Spinal cord (tissue), 10 donors: ENCODE measurements around the gene SLC1A4. TPM values are rescaled to one million over a fixed set of nuclear protein-coding genes. Genes with fewer than 3 reads are reported as not detected.

Source experiments
- DNase-seq, 6 donors: peaks; one replicate each; pipeline versions ENCODE4 v3.0.0 to v3.0.0-alpha.2; 2013 to 2015; ENCODE audit warnings: low spot score in 6 of 6, low read depth in 4 of 6
- H3K27ac ChIP-seq: one replicate; pipeline ENCODE4 v1.5.1; 2013; ENCODE audit warnings: low read depth, low read length, control low read depth
- H3K27me3 ChIP-seq: one replicate; pipeline ENCODE4 v1.6.1; 2013; ENCODE audit warnings: low read length; ENCODE audit not compliant: control insufficient read depth, insufficient read depth
- H3K36me3 ChIP-seq: one replicate; pipeline ENCODE4 v1.6.1; 2013; ENCODE audit warnings: low read length; ENCODE audit not compliant: control insufficient read depth, insufficient read depth
- H3K4me1 ChIP-seq: one replicate; pipeline ENCODE4 v1.6.1; 2013; ENCODE audit warnings: low read length; ENCODE audit not compliant: control insufficient read depth, insufficient read depth
- H3K4me3 ChIP-seq: one replicate; pipeline ENCODE4 v1.5.1; 2013; ENCODE audit warnings: low read depth, low read length, control low read depth
- H3K9me3 ChIP-seq: one replicate; pipeline ENCODE4 v1.6.1; 2013; ENCODE audit warnings: low read length; ENCODE audit not compliant: control insufficient read depth, insufficient read depth
- WGBS: methylation state at CpG from one replicate; pipeline ENCODE4 v1.1.5; 2013; ENCODE audit warnings: missing lambda C conversion rate; ENCODE audit not compliant: insufficient coverage; 5-methylcytosine and 5-hydroxymethylcytosine counted together
- long read RNA-seq, 4 donors: transcript quantifications; one replicate each; lab custom pipeline, GENCODE V29; 2026
- polyA plus RNA-seq, 2 donors: library from polyadenylated mRNA; unstranded; fragments of 120-200 nt; gene quantifications; one replicate each; pipeline ENCODE4 v1.2.1, GENCODE V29; 2013; ENCODE audit not compliant: insufficient read length in 2 of 2
- total RNA-seq, 2 donors: library from RNA; depleted of rRNA in 1 of 2; stranded (reverse); fragments of 120-200 nt in 1 of 2; fragments of >200 nt in 1 of 2; gene quantifications; one replicate each; pipeline versions ENCODE4 v1.2.3 to v1.2.4, GENCODE V29; 2013 to 2014
- donor health status: healthy.

The SLC1A4 gene
- total RNA-seq (10 to 100 TPM; 35.3 to 42.1 TPM), polyA plus RNA-seq (10 to 100 TPM; 88.7 to 92.7 TPM)
- long read RNA-seq, donor 1, full-length matches to known transcripts: 27 of 309 reads
- long read RNA-seq, donor 1, partial matches to known transcripts: 277 of 309 reads
- long read RNA-seq, donor 1, other reads (novel, unspliced or antisense): 5 of 309 reads
- long read RNA-seq, donor 2, full-length matches to known transcripts: 17 of 23 reads
- long read RNA-seq, donor 2, partial matches to known transcripts: 6 of 23 reads
- long read RNA-seq, donor 2, other reads (novel, unspliced or antisense): 0 of 23 reads
- long read RNA-seq, donor 3, full-length matches to known transcripts: 8 of 15 reads
- long read RNA-seq, donor 3, partial matches to known transcripts: 7 of 15 reads
- long read RNA-seq, donor 3, other reads (novel, unspliced or antisense): 0 of 15 reads
- long read RNA-seq, donor 4, partial matches to known transcripts: 82 of 228 reads
- long read RNA-seq, donor 4, other reads (novel, unspliced or antisense): 146 of 228 reads

DNA sequence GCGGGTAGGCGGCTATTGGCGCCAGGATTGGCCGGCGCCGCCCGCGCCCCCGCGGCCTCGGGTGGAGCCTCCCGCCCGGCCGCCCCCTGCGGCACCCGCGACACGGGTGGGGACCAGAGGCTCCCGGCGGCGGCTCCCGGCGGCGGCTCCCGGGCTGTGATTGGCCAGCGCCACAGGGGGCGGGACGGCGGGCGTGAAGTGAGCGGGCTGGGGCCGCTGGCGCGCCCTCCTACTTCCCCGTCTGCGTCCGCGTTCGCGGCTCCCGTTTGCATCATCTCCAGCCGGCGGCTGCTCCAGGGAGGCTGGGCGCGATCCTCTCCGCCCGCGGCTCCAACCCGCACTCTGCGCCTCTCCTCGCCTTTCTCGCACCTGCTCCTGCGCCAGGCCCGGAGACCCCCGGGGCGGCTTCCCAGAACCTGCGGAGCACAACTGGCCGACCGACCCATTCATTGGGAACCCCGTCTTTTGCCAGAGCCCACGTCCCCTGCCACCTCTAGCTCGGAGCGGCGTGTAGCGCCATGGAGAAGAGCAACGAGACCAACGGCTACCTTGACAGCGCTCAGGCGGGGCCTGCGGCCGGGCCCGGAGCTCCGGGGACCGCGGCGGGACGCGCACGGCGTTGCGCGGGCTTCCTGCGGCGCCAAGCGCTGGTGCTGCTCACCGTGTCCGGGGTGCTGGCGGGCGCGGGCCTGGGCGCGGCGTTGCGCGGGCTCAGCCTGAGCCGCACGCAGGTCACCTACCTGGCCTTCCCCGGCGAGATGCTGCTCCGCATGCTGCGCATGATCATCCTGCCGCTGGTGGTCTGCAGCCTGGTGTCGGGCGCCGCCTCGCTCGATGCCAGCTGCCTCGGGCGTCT lies at the start of gene SLC1A4:
TSS of gene SLC1A4 (plus strand) at position 274 of the 856 bp plus-strand sequence. CDS start at position 519, 245 bp downstream.
- DNase-seq: peak; percentile 59 to 97 (median 84)
- Histone ChIP-seq H3K4me3 (peak within 1 kb of the TSS; percentile 90), H3K9me3 (no peaks in the 10 kb centered on the region), H3K4me1 (peaks cover 23% of the 10 kb centered on the region), H3K36me3 (peaks cover 3% of the 10 kb centered on the region), H3K27ac (peak within 1 kb of the TSS; percentile 95), H3K27me3 (no peaks in the 10 kb centered on the region)
- under 1% methylated on average over 109 of the region's 109 CpGs for WGBS

DNA sequence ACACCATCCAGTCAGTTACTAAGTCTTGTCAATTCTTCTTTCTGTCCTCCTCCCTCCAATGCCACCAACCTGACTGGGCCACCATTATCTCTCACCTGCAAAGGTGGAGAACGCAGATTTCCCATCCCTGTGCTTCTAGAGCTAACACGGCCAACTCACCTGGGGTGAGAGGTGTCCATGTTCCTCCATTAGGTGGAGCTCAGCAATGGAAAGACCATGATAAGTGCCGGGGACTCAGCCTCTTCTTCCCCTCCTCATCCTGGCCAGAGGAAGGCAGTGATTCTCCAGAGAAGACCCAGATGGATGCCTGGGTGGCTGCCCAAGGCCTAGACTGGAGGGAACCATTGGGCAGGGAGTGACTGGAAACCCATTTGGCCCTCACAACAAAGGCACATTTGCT lies 48.1 kb upstream of the SLC1A4 start:
- H3K27ac ChIP-seq: no peak overlapping the region
- no peaks in the 10 kb centered on the region for H3K36me3 ChIP-seq
- H3K27me3 ChIP-seq: peaks cover 2% of the 10 kb centered on the region
- no peaks in the 10 kb centered on the region for H3K9me3 ChIP-seq
- WGBS: 100% methylated on average over 2 of the region's 3 CpGs
- H3K4me1 ChIP-seq: peaks cover 22% of the 10 kb centered on the region
- H3K4me3 ChIP-seq: no peak overlapping the region
- DNase-seq: no peak

DNA sequence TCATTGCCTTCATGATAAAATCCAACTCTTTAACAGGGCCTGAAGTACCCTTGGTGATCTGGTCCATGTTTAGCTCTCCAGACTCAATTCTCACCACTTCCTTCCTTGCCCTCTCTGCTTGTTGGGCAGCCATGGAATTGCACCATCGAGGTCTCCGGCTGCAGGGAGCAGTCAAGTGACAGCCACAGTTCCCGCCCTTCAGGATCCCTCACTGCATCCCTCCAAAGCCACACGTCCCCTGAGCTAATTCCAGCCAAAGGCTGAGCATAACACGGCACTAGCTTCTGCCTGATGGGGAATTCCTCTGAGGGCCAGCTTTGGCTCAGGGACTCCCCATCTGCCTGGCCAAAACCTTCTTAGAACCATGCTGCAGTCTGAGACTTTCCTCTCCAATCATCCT lies 47.4 kb upstream of the SLC1A4 start:
- DNase-seq: no peak
- H3K27me3 ChIP-seq: peaks cover 2% of the 10 kb centered on the region
- 77% methylated on average over 5 of the region's 5 CpGs for WGBS
- no peaks in the 10 kb centered on the region for H3K9me3 ChIP-seq
- no peak overlapping the region for H3K4me3 ChIP-seq
- H3K27ac ChIP-seq: no peak overlapping the region
- H3K4me1 ChIP-seq: peaks cover 27% of the 10 kb centered on the region
- H3K36me3 ChIP-seq: no peaks in the 10 kb centered on the region

DNA sequence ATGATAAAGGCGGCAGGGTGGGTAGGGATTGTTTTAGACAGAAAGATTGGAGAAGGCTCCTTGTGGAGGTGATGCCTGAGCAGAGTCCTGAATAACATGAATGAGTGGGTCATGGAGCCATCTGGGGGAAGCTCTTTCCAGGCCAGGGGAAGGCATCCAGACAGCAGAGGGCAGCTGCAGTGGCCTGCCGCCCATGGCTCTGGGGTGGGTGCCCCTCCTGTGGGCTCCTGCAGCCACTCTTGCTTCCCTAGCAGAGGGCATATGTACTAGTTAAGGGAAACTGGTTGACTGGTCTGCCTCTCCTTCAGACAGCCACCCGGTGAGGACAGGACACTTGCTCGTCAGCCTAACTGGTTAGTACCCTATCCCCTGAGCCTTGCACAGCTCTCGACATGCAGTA lies 46.5 kb upstream of the SLC1A4 start:
- no peaks in the 10 kb centered on the region for H3K36me3 ChIP-seq
- H3K27me3 ChIP-seq: peaks cover 2% of the 10 kb centered on the region
- H3K27ac ChIP-seq: no peak overlapping the region
- 85% methylated on average over 5 of the region's 5 CpGs for WGBS
- H3K4me1 ChIP-seq: peaks cover 29% of the 10 kb centered on the region
- DNase-seq: no peak
- H3K4me3 ChIP-seq: no peak overlapping the region
- H3K9me3 ChIP-seq: no peaks in the 10 kb centered on the region

DNA sequence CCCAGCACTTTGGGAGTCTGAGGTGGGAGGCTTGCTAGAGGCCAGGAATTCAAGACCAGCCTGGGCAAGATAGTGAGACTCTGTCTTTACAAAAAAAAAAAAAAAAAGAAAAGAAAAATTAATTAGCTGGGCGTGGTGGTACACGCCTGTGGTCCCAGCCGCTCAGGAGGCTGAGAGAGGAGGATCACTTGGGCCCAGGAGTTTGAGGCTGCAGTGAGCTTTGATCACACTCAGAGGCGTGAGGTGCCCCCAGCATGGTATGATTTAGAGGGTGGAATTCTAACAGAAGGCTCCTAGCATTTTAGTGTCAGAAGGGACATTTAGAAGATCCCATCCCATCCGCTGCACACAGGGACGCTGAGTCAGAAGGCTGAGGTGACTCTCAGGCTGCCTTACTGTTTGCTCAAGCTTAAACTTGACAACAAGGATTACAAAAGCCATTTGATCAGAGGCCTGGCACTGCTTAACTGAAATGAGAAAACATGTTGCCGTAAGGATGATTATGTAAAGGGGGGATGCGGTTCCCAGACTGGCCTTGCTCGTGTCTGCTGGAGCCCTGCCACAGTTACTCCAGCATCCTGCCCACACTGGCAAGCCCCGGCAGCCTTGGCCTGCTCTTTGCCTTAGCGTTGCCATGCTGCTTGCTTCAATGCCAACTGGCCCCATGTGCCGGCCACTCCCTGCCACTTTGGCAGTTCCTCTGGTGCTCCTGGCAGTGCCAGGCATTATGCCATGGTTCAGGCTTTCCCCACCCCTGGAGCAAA lies 45.6 kb upstream of the SLC1A4 start:
- DNase-seq: peak in 5 of 6 donors; percentile 47 to 94 (median 57)
- WGBS: 61% methylated on average over 9 of the region's 12 CpGs
- H3K4me3 ChIP-seq: no peak overlapping the region
- peaks cover 37% of the 10 kb centered on the region for H3K4me1 ChIP-seq
- peaks cover 2% of the 10 kb centered on the region for H3K27me3 ChIP-seq
- H3K27ac ChIP-seq: no peak overlapping the region
- no peaks in the 10 kb centered on the region for H3K36me3 ChIP-seq
- H3K9me3 ChIP-seq: no peaks in the 10 kb centered on the region

DNA sequence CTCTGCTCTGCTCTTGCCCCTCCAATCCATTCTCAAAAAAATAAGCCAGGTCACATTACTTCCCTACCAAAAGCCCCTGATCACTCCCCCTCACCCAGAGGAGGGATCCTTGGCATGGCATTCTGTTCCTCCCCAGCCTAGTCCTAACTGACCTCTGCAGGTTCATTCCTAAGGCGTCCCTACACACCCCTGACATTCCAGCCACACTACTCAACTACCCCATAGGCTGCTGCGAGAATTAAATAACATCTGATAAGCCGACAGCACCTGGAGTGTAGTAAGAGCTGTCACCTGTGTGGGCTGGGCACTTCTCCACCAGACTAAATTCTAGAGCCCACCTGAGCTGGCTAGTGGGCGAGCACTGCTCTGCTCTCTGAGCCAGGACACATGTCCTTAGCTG lies 44.7 kb upstream of the SLC1A4 start:
- no peak for DNase-seq
- Histone ChIP-seq H3K27ac (no peak overlapping the region), H3K4me3 (no peak overlapping the region), H3K4me1 (peaks cover 41% of the 10 kb centered on the region), H3K36me3 (no peaks in the 10 kb centered on the region), H3K27me3 (peaks cover 2% of the 10 kb centered on the region), H3K9me3 (no peaks in the 10 kb centered on the region)
- 70% methylated on average over 3 of the region's 4 CpGs for WGBS

DNA sequence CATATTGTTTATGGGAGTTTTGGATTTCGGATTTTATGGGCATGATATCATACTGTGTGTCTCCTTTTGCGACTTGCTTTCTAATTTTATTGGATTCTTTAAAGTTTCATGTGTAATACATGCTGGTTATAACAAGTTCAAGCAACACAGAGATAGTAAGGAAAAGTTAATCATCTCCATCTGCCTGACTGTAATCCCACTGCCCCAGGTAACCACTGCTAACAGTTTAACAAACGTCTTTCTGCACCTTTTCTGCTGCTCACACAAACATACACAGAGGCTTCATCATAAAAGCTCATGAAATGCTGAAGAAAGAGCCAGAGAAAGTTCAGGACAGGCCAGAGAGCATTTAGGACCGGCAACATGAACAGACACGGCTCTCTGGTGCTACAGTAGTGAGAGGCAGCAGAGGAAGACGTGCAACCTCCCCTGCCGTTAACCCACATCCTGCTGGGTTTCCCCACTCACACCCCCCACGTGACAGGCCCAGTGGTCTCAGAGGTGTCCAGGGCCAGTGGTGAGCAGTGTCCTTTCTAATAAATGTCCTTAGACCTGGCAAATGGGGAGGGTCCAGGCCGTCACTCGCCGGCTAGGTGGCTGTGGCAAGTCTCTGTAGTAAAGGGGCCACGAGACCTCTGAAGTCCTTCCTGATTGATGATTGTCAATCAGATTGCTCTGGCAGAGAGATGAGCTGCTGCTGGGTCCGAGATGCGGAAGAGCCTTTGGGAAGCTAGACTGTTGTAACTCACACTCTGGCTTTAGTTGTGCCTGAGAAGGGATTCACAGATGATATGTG lies 43.0 kb upstream of the SLC1A4 start:
- 70% methylated on average over 11 of the region's 14 CpGs for WGBS
- Histone ChIP-seq H3K4me3 (no peak overlapping the region), H3K36me3 (no peaks in the 10 kb centered on the region), H3K27me3 (peaks cover 2% of the 10 kb centered on the region), H3K27ac (no peak overlapping the region), H3K9me3 (no peaks in the 10 kb centered on the region), H3K4me1 (peaks cover 41% of the 10 kb centered on the region)
- DNase-seq: no peak

DNA sequence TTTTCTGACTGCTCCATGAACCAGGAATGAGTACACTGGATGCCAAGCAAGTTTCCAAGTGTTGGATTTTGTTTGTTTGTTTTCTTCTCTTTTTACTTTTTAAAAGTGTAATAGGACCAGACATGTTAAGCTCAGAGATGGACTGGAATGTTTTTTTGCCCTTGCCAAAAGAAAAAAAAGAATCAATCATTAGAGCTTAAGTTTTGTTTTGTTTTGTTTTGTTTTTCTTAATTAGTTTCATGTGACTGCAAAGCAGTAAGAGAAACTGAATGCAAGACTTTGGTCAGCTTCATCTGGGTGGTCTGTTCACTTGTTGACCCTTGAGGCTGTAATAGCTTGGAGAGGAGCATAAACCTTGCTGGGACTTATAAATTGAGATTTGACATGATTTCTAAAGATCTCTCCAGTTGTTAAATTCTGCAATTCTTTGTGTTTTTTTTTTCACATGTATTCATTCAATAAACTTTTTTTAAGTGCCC lies 42.4 kb upstream of the SLC1A4 start:
- Histone ChIP-seq H3K36me3 (no peaks in the 10 kb centered on the region), H3K9me3 (no peaks in the 10 kb centered on the region), H3K4me1 (peaks cover 45% of the 10 kb centered on the region), H3K4me3 (no peak overlapping the region), H3K27me3 (peaks cover 2% of the 10 kb centered on the region), H3K27ac (no peak overlapping the region)
- DNase-seq: peak in 1 of 6 donors; percentile 15
